Natural killer cell (primary cell): ENCODE data around the gene PAM. TPM values are rescaled to one million over a fixed set of nuclear protein-coding genes. Genes with fewer than 3 reads are reported as not detected.
A peak's percentile ranks its signal among the peaks of the same experiment; 100 is the strongest.

Experiments
- ATAC-seq, 3 donors: fragments of 150-1000 bp in 2 of 3; fragments of 200-7000 bp in 1 of 3; cut with Tn5 transposase; 1 replicate in 1 of 3; 2 replicates in 2 of 3; pipeline ENCODE4 v1.10.0; 2021; ENCODE audit warnings: mild to moderate bottlenecking in 2 of 3, moderate library complexity in 2 of 3
- DNase-seq, 2 donors: peaks; one replicate each; pipeline versions ENCODE4 v3.0.0 to v3.0.0-alpha.2; 2013 to 2021; ENCODE audit warnings: mixed read lengths in 1 of 2
- H3K27ac ChIP-seq: one replicate; pipeline ENCODE4 v1.5.1; 2013; ENCODE audit warnings: mild to moderate bottlenecking, low read length
- H3K27me3 ChIP-seq: one replicate; pipeline ENCODE4 v1.6.1; 2013; ENCODE audit warnings: low read length; ENCODE audit not compliant: control insufficient read depth, insufficient read depth
- H3K36me3 ChIP-seq: one replicate; pipeline ENCODE4 v1.6.1; 2013; ENCODE audit warnings: low read length; ENCODE audit not compliant: control insufficient read depth, insufficient read depth
- H3K4me1 ChIP-seq: one replicate; pipeline ENCODE4 v1.6.1; 2013; ENCODE audit warnings: low read length; ENCODE audit not compliant: control insufficient read depth, insufficient read depth
- H3K4me3 ChIP-seq: one replicate; pipeline ENCODE4 v1.5.1; 2013; ENCODE audit warnings: low read length
- H3K9me3 ChIP-seq: one replicate; pipeline ENCODE4 v1.6.1; 2013; ENCODE audit warnings: low read length; ENCODE audit not compliant: control insufficient read depth, insufficient read depth
- H3K27ac Mint-ChIP-seq, 2 donors: one replicate each; pipeline ENCODE4 v1.8.0; 2022; ENCODE audit warnings: mild to moderate bottlenecking in 2 of 2, mixed read lengths in 2 of 2, moderate library complexity in 1 of 2
- H3K27me3 Mint-ChIP-seq, 2 donors: one replicate each; pipeline ENCODE4 v1.8.0; 2022; ENCODE audit warnings: low read depth in 2 of 2, mixed read lengths in 2 of 2
- H3K36me3 Mint-ChIP-seq: one replicate; pipeline ENCODE4 v1.8.0; 2022; ENCODE audit warnings: mixed read lengths
- H3K4me1 Mint-ChIP-seq, 2 donors: one replicate each; pipeline ENCODE4 v1.8.0; 2022; ENCODE audit warnings: mixed read lengths in 2 of 2
- H3K4me3 Mint-ChIP-seq: one replicate; pipeline ENCODE4 v1.8.0; 2022; ENCODE audit warnings: mild to moderate bottlenecking, moderate library complexity, mixed read lengths
- H3K9me3 Mint-ChIP-seq, 2 donors: one replicate each; pipeline ENCODE4 v1.8.0; 2022; ENCODE audit warnings: mixed read lengths in 2 of 2
- CTCF ChIP-seq: fragments of 200-600 bp; IDR thresholded peaks from one replicate; pipeline ENCODE4 v1.8.0; 2022; ENCODE audit warnings: antibody characterized with exemption
- whole genome bisulfite sequencing: methylation state at CpG from one replicate; pipeline ENCODE4 v1.1.7; 2013; ENCODE audit warnings: missing lambda C conversion rate; ENCODE audit not compliant: insufficient coverage; 5-methylcytosine and 5-hydroxymethylcytosine counted together
- intact Hi-C: fragments of 100-400 bp; cut with micrococcal nuclease; formaldehyde crosslinking; loops from one replicate; pipeline ENCODE4 v1.14.2; 2022
- total RNA-seq, 4 donors: library from RNA; stranded (reverse); fragments of 120-200 nt in 1 of 4; gene quantifications; one replicate each; pipeline versions ENCODE4 v1.2.3 to v1.2.4, GENCODE V29; 2013 to 2022

Gene PAM
- total RNA-seq, 3 donors from 2014 or later (not counting 1 experiment from before 2014, with no cell fraction given), result 67.6 to 79.9 (median 75.3) TPM

GRCh38 chr5:102933316-102933715 lies 178.2 kb downstream of the PAM start:
- Mint-ChIP-seq H3K27me3 (no peaks in the 10 kb centered on the region), H3K27ac (peak overlapping the region in 1 of 2 donors; percentile 11), H3K4me3 (no peak overlapping the region), H3K9me3 (no peaks in the 10 kb centered on the region), H3K36me3 (no peaks in the 10 kb centered on the region), H3K4me1 (peaks cover 4 to 20% of the 10 kb centered on the region in 2 donors)
- Histone ChIP-seq H3K4me3 (no peak overlapping the region), H3K4me1 (no peaks in the 10 kb centered on the region), H3K27ac (no peak overlapping the region), H3K36me3 (peaks cover 2% of the 10 kb centered on the region), H3K9me3 (no peaks in the 10 kb centered on the region), H3K27me3 (no peaks in the 10 kb centered on the region)
- ATAC-seq (no peak), DNase-seq (no peak)
- intact Hi-C loops, result no loop called here
- TF ChIP-seq CTCF, result no peak
- 100% methylated on average over 1 of the region's 1 CpG for WGBS

- H3K4me3 Mint-ChIP-seq, result no peak overlapping the region
- no peaks in the 10 kb centered on the region for H3K36me3 Mint-ChIP-seq
- ATAC-seq, result no peak
Observed at GRCh38 chr5:102933721-102934459, 178.8 kb downstream of the PAM start.

GRCh38 chr5:102937894-102938293 lies 182.8 kb downstream of the PAM start:
- no peaks in the 10 kb centered on the region for H3K27me3 ChIP-seq
- H3K4me1 ChIP-seq, result no peaks in the 10 kb centered on the region
- Mint-ChIP-seq H3K9me3 (no peaks in the 10 kb centered on the region), H3K27ac (peak overlapping the region in 1 of 2 donors; percentile 14), H3K4me3 (no peak overlapping the region), H3K27me3 (no peaks in the 10 kb centered on the region), H3K4me1 (peaks cover 6 to 20% of the 10 kb centered on the region in 2 donors), H3K36me3 (no peaks in the 10 kb centered on the region)
- ATAC-seq (no peak), DNase-seq (no peak)
- H3K36me3 ChIP-seq, result peaks cover 3% of the 10 kb centered on the region
- no peak for TF ChIP-seq CTCF
- no peak overlapping the region for H3K4me3 ChIP-seq
- intact Hi-C loops, result no loop called here
- H3K27ac ChIP-seq, result no peak overlapping the region
- no peaks in the 10 kb centered on the region for H3K9me3 ChIP-seq
- 100% methylated on average over 2 of the region's 2 CpGs for WGBS

More at GRCh38 chr5:102933721-102934459, 178.8 kb downstream of the PAM start:
- DNase-seq, result no peak
- WGBS, result 98% methylated on average over 3 of the region's 6 CpGs
- Histone ChIP-seq H3K4me3 (no peak overlapping the region), H3K36me3 (peaks cover 2% of the 10 kb centered on the region), H3K9me3 (no peaks in the 10 kb centered on the region), H3K27me3 (no peaks in the 10 kb centered on the region), H3K27ac (no peak overlapping the region), H3K4me1 (no peaks in the 10 kb centered on the region)
- peak overlapping the region in 1 of 2 donors; percentile 11 for H3K27ac Mint-ChIP-seq
- no peaks in the 10 kb centered on the region for H3K27me3 Mint-ChIP-seq
- peaks cover 9 to 26% of the 10 kb centered on the region in 2 donors for H3K4me1 Mint-ChIP-seq
- no peaks in the 10 kb centered on the region for H3K9me3 Mint-ChIP-seq
- intact Hi-C loops, result no loop called here
- no peak for TF ChIP-seq CTCF

- H3K4me3 ChIP-seq, result no peak overlapping the region
- TF ChIP-seq CTCF, result no peak
- no peak for DNase-seq
- H3K27ac Mint-ChIP-seq, result no peak overlapping the region
- ATAC-seq, result no peak
- H3K4me1 Mint-ChIP-seq, result peaks cover 6 to 14% of the 10 kb centered on the region in 2 donors
- no peaks in the 10 kb centered on the region for H3K4me1 ChIP-seq
- no peaks in the 10 kb centered on the region for H3K27me3 ChIP-seq
- H3K9me3 ChIP-seq, result no peaks in the 10 kb centered on the region
- no peaks in the 10 kb centered on the region for H3K36me3 Mint-ChIP-seq
- no peak overlapping the region for H3K4me3 Mint-ChIP-seq
- no peak overlapping the region for H3K27ac ChIP-seq
- WGBS, result 97% methylated on average over 5 of the region's 5 CpGs
- H3K36me3 ChIP-seq, result peaks cover 6% of the 10 kb centered on the region
- intact Hi-C loops, result no loop called here
- no peaks in the 10 kb centered on the region for H3K9me3 Mint-ChIP-seq
- no peaks in the 10 kb centered on the region for H3K27me3 Mint-ChIP-seq
Observed at GRCh38 chr5:102941111-102941510, 186.0 kb downstream of the PAM start.
